Measurements from ENCODE around the gene ATXN1.

DNA sequence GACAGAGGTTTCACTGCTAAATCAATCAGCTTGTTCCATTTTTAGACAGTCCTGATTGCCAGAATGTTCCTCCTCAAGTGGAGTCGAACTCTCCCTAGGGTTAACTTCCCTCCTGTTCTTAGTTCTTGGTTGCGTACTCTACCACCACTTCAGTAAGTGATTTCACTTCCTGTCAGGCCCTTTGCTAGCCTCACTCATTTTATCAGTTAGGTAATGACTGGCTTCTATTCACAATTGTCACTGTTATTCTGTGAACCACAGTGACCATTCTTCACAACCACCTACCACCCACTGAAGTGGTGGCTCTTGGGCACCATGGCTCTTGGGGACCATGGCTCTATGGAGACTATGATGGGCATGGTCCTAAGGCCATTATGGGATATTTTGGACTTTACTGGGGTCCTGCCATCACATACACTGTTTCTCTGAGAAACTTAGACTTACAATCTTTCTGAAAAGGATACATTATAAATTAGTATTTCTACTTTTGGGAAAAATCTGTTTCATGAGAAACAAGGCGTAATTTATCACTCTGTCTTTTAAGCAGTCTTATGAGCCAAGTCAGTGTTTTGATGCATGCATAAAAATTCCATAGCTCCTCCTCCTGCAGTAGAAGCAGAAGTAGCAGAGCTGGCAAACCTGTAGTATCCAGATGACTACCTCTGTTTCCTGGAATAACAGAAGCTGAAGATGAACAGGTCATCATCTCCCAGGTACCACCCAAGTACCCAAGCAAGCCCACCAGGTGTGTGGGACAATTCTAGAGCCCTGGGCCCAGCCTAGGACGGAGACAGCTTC is 66.3 kb downstream of the ATXN1 start:
- TF ChIP-seq CTCF (IDR thresholded peaks at IDR 0.05) (no peak), POLR2A (IDR thresholded peaks at IDR 0.05) (no peak), POLR2AphosphoS5 (IDR thresholded peaks at IDR 0.05) (no peak)

All from transverse colon (tissue), 4 donors.